KMS-11 (cell line): ENCODE data around the gene SH3BGRL3.
"Not testable (repeated sequence)": the region's sequence is repeated elsewhere in the genome, so short reads cannot be mapped to it uniquely, and the experiment has no call there.

Experiments
- H2AFZ ChIP-seq: fragments of 200-600 bp; sonication (generic); 2 replicates; pipeline ENCODE4 v1.6.1; 2016; ENCODE audit warnings: antibody characterized with exemption, mixed run types, low read depth
- H3K27ac ChIP-seq: fragments of 200-600 bp; sonication (generic); 2 replicates; pipeline ENCODE4 v1.6.1; 2016; ENCODE audit warnings: mild to moderate bottlenecking, mixed run types
- H3K27me3 ChIP-seq: fragments of 200-600 bp; sonication (generic); 2 replicates; pipeline ENCODE4 v1.6.1; 2017; ENCODE audit warnings: mild to moderate bottlenecking, low read depth, mixed run types, moderate library complexity; ENCODE audit not compliant: insufficient read depth
- H3K36me3 ChIP-seq: fragments of 200-600 bp; sonication (generic); 2 replicates; pipeline ENCODE4 v1.6.1; 2017; ENCODE audit warnings: mild to moderate bottlenecking, mixed run types; ENCODE audit not compliant: insufficient read depth
- H3K4me1 ChIP-seq: fragments of 200-600 bp; sonication (generic); 2 replicates; pipeline ENCODE4 v1.6.1; 2016; ENCODE audit warnings: mild to moderate bottlenecking, low read depth, mixed run types; ENCODE audit not compliant: poor library complexity, severe bottlenecking
- H3K4me2 ChIP-seq: fragments of 200-600 bp; sonication (generic); 2 replicates; pipeline ENCODE4 v1.7.0; 2016; ENCODE audit warnings: mild to moderate bottlenecking, mixed run types
- H3K4me3 ChIP-seq: fragments of 200-600 bp; sonication (generic); IDR thresholded peaks from 2 replicates; pipeline ENCODE4 v1.6.1; 2017; ENCODE audit warnings: low read depth, low read length, mixed read lengths; ENCODE audit not compliant: insufficient read depth
- H3K79me2 ChIP-seq: fragments of 200-600 bp; sonication (generic); 2 replicates; pipeline ENCODE4 v1.6.1; 2016; ENCODE audit warnings: low read depth, mixed run types; ENCODE audit not compliant: insufficient read depth
- H3K9ac ChIP-seq: fragments of 200-600 bp; sonication (generic); 2 replicates; pipeline ENCODE4 v1.6.1; 2016; ENCODE audit warnings: mild to moderate bottlenecking, mixed run types
- H4K20me1 ChIP-seq: fragments of 200-600 bp; sonication (generic); 2 replicates; pipeline ENCODE4 v1.6.1; 2016; ENCODE audit warnings: mild to moderate bottlenecking, mixed run types; ENCODE audit not compliant: insufficient read depth
- CTCF ChIP-seq: fragments of 200-600 bp; sonication (generic); conservative IDR thresholded peaks from 2 replicates; pipeline ENCODE4 v1.6.1; 2017; ENCODE audit warnings: low read depth, mild to moderate bottlenecking, antibody characterized with exemption, low read length, moderate library complexity, mixed read lengths

SH3BGRL3 gene

DNA sequence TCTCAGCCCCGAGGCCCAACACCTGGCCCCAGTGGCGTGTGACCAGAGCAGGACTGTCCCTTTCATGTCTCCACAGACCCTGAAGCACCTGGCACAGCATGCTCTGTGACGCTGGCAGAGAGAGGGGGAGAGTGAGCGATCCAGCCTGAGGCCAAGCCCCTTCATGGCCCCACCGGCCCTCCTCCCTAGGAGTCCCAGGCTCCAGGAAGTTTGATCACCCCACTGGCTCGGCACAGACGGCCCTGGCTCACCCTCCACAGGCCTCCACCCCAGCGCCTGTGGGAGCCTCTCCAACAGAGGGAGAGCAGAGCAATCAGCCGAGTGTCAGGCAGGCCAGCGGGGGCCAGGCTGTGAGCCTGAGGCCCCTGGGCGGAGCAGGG is 11.0 kb downstream of the SH3BGRL3 start:
- H4K20me1 ChIP-seq = no peaks in the 10 kb centered on the region

GRCh38 chr1:26291433-26291832 is 11.5 kb downstream of the SH3BGRL3 start:
- Histone ChIP-seq H3K4me1 (no peaks in the 10 kb centered on the region), H2AFZ (no peak overlapping the region), H3K79me2 (no peaks in the 10 kb centered on the region), H3K36me3 (no peaks in the 10 kb centered on the region), H3K9ac (no peak overlapping the region), H4K20me1 (no peaks in the 10 kb centered on the region), H3K27me3 (no peaks in the 10 kb centered on the region), H3K4me3 (no peak overlapping the region), H3K4me2 (no peak overlapping the region), H3K27ac (no peak overlapping the region)
- TF ChIP-seq CTCF = no peak

More for the DNA sequence above, 11.0 kb downstream of the SH3BGRL3 start:
- Histone ChIP-seq H3K36me3 (no peaks in the 10 kb centered on the region), H2AFZ (no peak overlapping the region), H3K27ac (no peak overlapping the region), H3K4me1 (no peaks in the 10 kb centered on the region), H3K79me2 (no peaks in the 10 kb centered on the region), H3K9ac (no peak overlapping the region), H3K27me3 (no peaks in the 10 kb centered on the region), H3K4me2 (no peak overlapping the region), H3K4me3 (no peak overlapping the region)
- no peak for TF ChIP-seq CTCF

GRCh38 chr1:26291939-26292338 is 12.1 kb downstream of the SH3BGRL3 start:
- Histone ChIP-seq H3K4me3 (no peak overlapping the region), H3K4me1 (no peaks in the 10 kb centered on the region), H3K27ac (no peak overlapping the region)

DNA sequence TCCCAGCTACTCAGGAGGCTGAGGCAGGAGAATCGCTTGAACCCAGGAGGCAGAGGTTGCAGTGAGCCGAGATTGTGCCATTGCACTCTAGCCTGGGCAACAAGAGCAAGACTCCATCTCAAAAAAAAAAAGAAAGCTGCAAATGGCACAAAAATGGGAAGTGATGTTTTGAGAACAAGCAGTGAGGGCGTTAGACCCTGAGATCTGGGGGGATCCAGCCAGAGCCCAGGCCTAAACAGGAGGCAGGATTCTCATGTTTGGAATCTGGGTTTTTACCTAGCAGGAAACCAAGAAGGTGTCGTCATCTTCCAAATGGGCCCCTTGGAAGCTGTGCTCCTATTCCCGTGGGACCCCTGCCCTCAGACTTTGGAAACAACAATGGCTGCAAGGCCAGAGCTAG is 12.8 kb downstream of the SH3BGRL3 start:
- H3K4me1 ChIP-seq, H3K79me2 ChIP-seq: not testable (repeated sequence)

More at GRCh38 chr1:26291939-26292338, 12.1 kb downstream of the SH3BGRL3 start:
- no peak overlapping the region for H3K4me2 ChIP-seq
- no peaks in the 10 kb centered on the region for H4K20me1 ChIP-seq
- no peak overlapping the region for H3K9ac ChIP-seq
- H3K27me3 ChIP-seq = no peaks in the 10 kb centered on the region
- no peaks in the 10 kb centered on the region for H3K79me2 ChIP-seq
- no peak for TF ChIP-seq CTCF
- no peak overlapping the region for H2AFZ ChIP-seq
- H3K36me3 ChIP-seq = no peaks in the 10 kb centered on the region

GRCh38 chr1:26293911-26294463 is 14.1 kb downstream of the SH3BGRL3 start:
- Histone ChIP-seq H3K9ac (no peak overlapping the region), H3K27ac (no peak overlapping the region)
- no peak for TF ChIP-seq CTCF

More for the DNA sequence above, 12.8 kb downstream of the SH3BGRL3 start:
- not testable (repeated sequence) for H2AFZ ChIP-seq, H3K27ac ChIP-seq, H3K36me3 ChIP-seq, H3K4me3 ChIP-seq, H3K4me2 ChIP-seq, H3K27me3 ChIP-seq, H3K9ac ChIP-seq, H4K20me1 ChIP-seq

More at GRCh38 chr1:26293911-26294463, 14.1 kb downstream of the SH3BGRL3 start:
- Histone ChIP-seq H4K20me1 (no peaks in the 10 kb centered on the region), H3K79me2 (no peaks in the 10 kb centered on the region), H3K4me2 (no peak overlapping the region), H3K4me1 (no peaks in the 10 kb centered on the region), H2AFZ (no peak overlapping the region), H3K4me3 (no peak overlapping the region), H3K27me3 (no peaks in the 10 kb centered on the region), H3K36me3 (no peaks in the 10 kb centered on the region)
